Glutamatergic neuron (in vitro differentiated cells): ENCODE data around the gene LCNL1. TPM values are rescaled to one million over a fixed set of nuclear protein-coding genes. Genes with fewer than 3 reads are reported as not detected.

Experiments
- DNase-seq: peaks from one replicate; pipeline ENCODE4 v3.0.0; 2022
- H3K27ac Mint-ChIP-seq: one replicate; pipeline ENCODE4 v1.8.0; 2020; ENCODE audit warnings: mild to moderate bottlenecking, mixed read lengths, inconsistent platforms; ENCODE audit not compliant: unreplicated experiment
- H3K27me3 Mint-ChIP-seq: one replicate; pipeline ENCODE4 v1.8.0; 2020; ENCODE audit warnings: mild to moderate bottlenecking, moderate library complexity, mixed read lengths, inconsistent platforms; ENCODE audit not compliant: unreplicated experiment
- H3K36me3 Mint-ChIP-seq: one replicate; pipeline ENCODE4 v1.8.0; 2020; ENCODE audit warnings: mild to moderate bottlenecking, mixed read lengths, inconsistent platforms; ENCODE audit not compliant: unreplicated experiment
- H3K4me1 Mint-ChIP-seq: one replicate; pipeline ENCODE4 v1.8.0; 2020; ENCODE audit warnings: mild to moderate bottlenecking, low read depth, mixed read lengths, inconsistent platforms; ENCODE audit not compliant: unreplicated experiment
- H3K4me3 Mint-ChIP-seq: one replicate; pipeline ENCODE4 v1.8.0; 2020; ENCODE audit warnings: mild to moderate bottlenecking, mixed read lengths, inconsistent platforms; ENCODE audit not compliant: unreplicated experiment
- H3K9me3 Mint-ChIP-seq: one replicate; pipeline ENCODE4 v1.8.0; 2020; ENCODE audit warnings: mild to moderate bottlenecking, moderate library complexity, mixed read lengths, inconsistent platforms; ENCODE audit not compliant: unreplicated experiment
- total RNA-seq: library from RNA; stranded (reverse); fragmentation: NEBNext Ultra II Directional; extraction: Animal tissue kit (Norgen Biotek cat#: 25700); gene quantifications from one replicate; pipeline ENCODE4 v1.2.1, GENCODE V29; 2021; ENCODE audit not compliant: unreplicated experiment
- TF ChIP-seq, protein P1 (sequence below): fragments of 200-600 bp; sonication (generic); IDR thresholded peaks from one replicate; pipeline ENCODE4 v1.5.0; 2021; ENCODE audit not compliant: partially characterized antibody, unreplicated experiment

Gene LCNL1
- total RNA-seq, 1 donor from 2014 or later: not detected

DNA sequence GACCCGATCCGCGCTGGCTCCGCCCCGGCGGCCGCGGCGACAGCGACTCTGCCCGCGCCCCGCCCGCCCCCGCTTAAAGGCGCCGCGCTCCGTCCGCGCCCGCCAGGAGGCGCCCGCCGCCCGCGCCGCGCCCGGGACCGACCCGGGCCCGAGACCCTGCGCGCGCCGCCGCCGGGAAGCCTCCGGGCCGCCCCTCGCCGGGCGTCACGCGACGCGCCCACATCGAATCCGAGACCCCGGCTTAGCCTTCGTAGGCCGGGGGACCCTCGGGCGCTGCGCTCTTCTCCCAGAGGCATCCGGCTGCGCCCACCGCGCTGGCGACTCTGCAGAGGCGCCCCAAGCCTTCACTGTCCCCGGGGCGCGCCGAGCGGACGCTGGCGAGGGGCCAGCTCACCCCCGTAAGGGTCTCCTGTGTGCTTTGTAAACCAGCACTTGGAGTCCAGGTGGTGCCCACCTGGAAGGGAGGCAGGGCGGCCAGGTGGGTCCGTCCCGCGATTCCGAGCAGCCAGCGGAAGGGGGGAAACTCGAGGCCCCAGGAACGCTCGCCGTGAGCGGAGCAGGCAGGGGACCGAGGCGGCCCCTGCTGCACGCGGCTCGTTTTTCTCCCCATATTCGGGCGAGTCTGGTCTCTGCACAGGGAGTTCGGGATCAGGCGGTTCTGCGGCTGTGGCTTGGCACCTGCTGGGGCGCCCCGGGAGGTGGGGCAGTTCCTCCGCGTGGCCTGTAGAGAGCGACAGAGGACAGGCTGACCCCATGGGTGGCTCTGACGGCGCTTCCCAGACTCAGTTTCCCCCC is 45.7 kb downstream of the LCNL1 start:
- no peak overlapping the region for H3K27ac Mint-ChIP-seq
- no peaks in the 10 kb centered on the region for H3K36me3 Mint-ChIP-seq
- H3K4me1 Mint-ChIP-seq: peaks cover 3% of the 10 kb centered on the region
- H3K4me3 Mint-ChIP-seq: peak overlapping the region; percentile 42
- H3K27me3 Mint-ChIP-seq: peaks cover 14% of the 10 kb centered on the region
- H3K9me3 Mint-ChIP-seq: peaks cover 3% of the 10 kb centered on the region
- TF ChIP-seq, protein P1, sequence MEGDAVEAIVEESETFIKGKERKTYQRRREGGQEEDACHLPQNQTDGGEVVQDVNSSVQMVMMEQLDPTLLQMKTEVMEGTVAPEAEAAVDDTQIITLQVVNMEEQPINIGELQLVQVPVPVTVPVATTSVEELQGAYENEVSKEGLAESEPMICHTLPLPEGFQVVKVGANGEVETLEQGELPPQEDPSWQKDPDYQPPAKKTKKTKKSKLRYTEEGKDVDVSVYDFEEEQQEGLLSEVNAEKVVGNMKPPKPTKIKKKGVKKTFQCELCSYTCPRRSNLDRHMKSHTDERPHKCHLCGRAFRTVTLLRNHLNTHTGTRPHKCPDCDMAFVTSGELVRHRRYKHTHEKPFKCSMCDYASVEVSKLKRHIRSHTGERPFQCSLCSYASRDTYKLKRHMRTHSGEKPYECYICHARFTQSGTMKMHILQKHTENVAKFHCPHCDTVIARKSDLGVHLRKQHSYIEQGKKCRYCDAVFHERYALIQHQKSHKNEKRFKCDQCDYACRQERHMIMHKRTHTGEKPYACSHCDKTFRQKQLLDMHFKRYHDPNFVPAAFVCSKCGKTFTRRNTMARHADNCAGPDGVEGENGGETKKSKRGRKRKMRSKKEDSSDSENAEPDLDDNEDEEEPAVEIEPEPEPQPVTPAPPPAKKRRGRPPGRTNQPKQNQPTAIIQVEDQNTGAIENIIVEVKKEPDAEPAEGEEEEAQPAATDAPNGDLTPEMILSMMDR: no peak
- DNase-seq: peak; percentile 76

DNA sequence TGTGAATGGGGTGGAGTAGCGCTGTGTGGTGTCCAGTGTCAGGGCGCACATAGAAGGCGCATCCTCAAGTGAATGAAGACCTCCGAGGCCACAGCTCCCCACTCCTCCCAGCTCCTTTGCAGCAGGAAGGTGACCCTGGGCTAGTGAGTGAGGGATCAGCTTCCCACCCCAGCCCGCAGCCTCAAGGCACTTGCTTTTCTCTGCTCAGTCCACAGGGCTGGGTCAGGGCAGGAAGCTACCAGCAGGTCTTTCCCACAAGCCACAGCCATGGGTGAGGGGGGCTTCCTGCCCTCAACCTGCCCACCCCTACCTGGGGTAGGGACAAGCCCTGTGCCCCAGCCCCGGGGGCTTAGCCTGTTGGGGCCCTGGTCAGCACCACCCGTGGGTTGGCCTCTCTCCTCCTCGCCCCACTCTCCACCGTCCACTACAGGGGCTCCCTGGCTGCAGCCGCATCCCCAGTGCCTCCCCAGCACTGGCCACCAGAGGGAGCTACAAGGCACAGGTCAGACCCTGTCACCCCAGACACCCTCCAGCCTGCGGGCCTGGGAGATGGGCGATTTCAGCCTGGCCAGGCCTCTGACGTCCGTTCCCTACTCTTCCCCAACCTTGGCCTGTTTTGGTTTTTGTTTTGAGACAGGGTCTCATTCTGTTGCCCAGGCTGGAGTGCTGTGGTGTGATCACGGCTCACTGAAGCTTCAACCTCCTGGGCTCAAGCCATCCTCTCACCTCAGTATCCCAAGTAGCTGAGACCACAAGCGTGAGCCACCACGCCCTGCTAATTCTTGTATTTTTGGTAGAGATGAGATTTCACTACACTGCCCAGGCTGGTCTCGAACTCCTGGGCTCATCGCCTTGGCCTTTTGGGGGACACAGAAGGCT is 46.5 kb downstream of the LCNL1 start:
- Mint-ChIP-seq H3K27ac (no peak overlapping the region), H3K4me1 (peaks cover 2% of the 10 kb centered on the region), H3K9me3 (peaks cover 3% of the 10 kb centered on the region), H3K27me3 (peaks cover 12% of the 10 kb centered on the region), H3K36me3 (no peaks in the 10 kb centered on the region), H3K4me3 (peak overlapping the region; percentile 63)
- DNase-seq: peak; percentile 94
- TF ChIP-seq, protein P1: peak; percentile 85

DNA sequence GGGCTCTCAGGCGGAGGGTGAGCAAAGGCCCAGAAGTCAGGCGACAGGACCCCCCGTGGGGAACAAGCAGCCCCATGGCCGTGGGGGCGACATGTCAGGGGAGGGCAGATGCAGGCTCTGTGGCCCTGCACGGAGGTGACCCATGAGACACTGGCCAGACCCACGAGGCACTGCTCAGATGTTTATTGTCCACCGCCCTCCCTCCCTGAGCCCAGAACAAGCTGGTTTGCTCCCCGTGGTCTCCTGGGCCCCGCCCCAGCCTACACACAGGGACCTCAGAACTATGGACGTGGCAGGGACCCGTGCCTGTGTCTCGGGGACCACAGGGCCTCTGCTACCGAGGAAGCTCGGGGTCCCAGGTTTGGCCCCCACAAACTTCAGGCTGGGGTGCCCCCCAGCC is 47.2 kb downstream of the LCNL1 start:
- Mint-ChIP-seq H3K4me3 (no peak overlapping the region), H3K9me3 (peaks cover 3% of the 10 kb centered on the region), H3K27me3 (peaks cover 12% of the 10 kb centered on the region), H3K36me3 (no peaks in the 10 kb centered on the region), H3K27ac (no peak overlapping the region), H3K4me1 (peaks cover 2% of the 10 kb centered on the region)
- TF ChIP-seq, protein P1: no peak
- DNase-seq: no peak

DNA sequence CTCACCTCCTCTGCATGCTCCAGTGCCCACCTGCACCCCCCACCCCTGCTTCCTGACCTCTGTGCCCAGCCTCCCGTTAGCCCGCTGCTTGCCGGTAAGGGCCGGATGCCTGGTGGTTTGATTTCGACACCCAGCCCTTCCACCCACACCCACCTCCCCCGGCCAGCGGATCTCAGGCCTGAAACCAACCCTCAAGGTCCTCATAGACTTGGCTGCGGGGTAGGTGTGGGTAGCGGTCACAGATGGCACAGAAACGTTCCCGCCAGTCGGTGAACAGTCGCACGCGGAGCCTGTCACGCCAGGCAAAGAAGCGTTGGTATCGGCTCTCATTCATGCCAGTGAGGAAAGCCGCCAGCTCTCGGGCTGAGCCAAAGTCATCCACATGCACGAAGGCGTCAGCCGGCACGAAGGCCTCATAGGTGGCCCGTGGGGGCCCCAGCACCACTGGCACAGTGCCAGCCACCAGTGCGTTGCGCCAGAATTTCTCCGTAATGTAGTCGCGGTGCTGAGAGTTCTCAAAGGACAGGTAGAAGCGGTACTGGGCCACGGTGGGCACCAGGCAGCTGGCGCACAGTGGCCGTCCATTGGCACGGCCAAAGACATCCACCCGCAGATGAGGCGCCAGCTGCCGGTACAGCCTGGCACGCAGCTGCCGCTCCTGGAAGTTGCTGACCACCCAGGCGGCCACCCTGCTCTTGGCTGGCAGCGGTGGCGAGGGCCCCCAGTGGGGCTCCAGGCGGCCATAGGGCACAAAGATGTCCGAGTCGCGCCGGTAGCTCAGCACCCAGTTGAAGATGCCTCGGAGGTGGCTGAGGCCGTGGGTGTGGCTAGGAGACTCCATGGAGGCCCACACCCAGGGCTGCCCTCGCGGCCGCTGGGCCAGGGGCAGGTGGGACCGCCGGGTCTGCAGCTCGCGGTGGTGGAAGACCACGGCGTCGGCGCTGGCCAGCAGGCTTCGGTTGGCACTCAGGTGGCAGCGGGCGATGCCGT is 48.0 kb downstream of the LCNL1 start:
- Mint-ChIP-seq H3K9me3 (peaks cover 3% of the 10 kb centered on the region), H3K27ac (no peak overlapping the region), H3K27me3 (peaks cover 12% of the 10 kb centered on the region), H3K4me1 (peaks cover 2% of the 10 kb centered on the region), H3K4me3 (no peak overlapping the region), H3K36me3 (no peaks in the 10 kb centered on the region)
- DNase-seq: no peak
- TF ChIP-seq, protein P1: no peak
